Fibroblast of mammary gland (primary cell): ENCODE results near the gene MRPS22.

Source experiments
- DNase-seq: peaks from one replicate; pipeline ENCODE4 v3.0.0-alpha.2; 2010; ENCODE audit warnings: low read depth
- H3K4me3 ChIP-seq: 2 replicates; pipeline ENCODE4 v1.5.1; 2011; ENCODE audit warnings: low read depth, mild to moderate bottlenecking, low read length, moderate library complexity; ENCODE audit not compliant: control insufficient read depth
- TF ChIP-seq, protein P1 (sequence below): conservative IDR thresholded peaks from 2 replicates; pipeline ENCODE4 v1.5.1; 2011; ENCODE audit warnings: low read depth, low read length, inconsistent platforms; ENCODE audit not compliant: control insufficient read depth, insufficient read depth

MRPS22 gene

DNA sequence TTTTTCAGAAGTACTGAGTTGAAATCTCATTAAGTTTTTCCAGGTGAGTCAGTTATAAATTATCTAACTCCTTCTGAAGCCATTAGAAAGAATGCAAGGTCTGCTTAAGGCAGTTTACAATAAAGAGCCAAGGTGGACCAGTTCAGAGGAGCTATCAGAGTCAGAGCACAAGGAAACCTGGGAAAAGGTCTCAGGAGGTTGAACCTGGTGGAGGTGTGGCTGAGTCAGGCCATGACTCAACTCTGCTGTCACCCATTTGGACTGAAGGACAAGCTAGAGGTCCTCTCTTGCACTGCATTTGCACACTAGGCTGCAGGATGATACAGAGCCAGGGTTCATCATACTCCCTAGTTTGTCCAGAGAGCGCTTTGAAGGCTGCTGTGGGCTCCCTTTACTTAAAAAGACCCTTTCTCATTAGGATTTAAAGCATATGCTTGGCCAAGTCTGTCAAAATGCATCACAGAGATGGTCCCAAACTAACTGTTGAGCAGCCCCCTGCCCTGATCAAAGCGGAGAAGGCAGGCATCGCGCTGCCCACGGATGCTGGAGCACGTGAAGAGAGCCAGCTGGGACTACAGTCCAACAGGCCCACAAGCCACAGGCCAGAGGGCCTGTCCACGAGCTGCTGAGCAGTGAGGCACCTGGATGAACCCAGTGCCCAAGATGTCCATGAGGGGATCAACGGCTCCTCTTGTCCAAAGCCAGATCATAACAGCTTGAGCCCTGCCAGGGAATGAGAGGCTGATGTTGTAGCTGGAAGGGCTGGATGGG, 26.0 kb upstream of the MRPS22 start:
- TF ChIP-seq, protein P1, sequence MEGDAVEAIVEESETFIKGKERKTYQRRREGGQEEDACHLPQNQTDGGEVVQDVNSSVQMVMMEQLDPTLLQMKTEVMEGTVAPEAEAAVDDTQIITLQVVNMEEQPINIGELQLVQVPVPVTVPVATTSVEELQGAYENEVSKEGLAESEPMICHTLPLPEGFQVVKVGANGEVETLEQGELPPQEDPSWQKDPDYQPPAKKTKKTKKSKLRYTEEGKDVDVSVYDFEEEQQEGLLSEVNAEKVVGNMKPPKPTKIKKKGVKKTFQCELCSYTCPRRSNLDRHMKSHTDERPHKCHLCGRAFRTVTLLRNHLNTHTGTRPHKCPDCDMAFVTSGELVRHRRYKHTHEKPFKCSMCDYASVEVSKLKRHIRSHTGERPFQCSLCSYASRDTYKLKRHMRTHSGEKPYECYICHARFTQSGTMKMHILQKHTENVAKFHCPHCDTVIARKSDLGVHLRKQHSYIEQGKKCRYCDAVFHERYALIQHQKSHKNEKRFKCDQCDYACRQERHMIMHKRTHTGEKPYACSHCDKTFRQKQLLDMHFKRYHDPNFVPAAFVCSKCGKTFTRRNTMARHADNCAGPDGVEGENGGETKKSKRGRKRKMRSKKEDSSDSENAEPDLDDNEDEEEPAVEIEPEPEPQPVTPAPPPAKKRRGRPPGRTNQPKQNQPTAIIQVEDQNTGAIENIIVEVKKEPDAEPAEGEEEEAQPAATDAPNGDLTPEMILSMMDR = no peak
- DNase-seq = peak; percentile 14
- no peak overlapping the region for H3K4me3 ChIP-seq

- DNase-seq = peak; percentile 19
- TF ChIP-seq, protein P1 = no peak
- no peak overlapping the region for H3K4me3 ChIP-seq
These were observed 25.4 kb upstream of the MRPS22 start for GRCh38 chr3:139318431-139318816.

DNA sequence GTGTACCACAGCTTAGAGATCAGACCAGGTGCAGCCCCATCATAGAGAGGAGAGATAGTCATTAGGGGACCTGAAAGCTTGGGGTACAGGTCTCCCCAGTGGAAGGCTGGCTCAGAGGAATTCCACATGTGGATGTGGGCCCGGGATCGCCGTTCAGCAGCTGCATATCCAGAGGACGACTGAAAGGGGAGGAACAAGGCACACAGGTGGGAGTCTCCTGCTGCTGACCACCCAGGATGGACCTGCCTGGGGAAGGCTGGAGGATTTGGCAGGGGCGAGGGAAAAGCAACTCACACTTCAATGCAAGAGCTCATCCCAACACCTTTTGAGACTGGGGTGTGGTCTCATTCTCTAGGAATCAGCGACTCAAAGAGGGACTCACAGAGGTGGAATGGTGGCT, 25.0 kb upstream of the MRPS22 start:
- TF ChIP-seq, protein P1 = no peak

DNA sequence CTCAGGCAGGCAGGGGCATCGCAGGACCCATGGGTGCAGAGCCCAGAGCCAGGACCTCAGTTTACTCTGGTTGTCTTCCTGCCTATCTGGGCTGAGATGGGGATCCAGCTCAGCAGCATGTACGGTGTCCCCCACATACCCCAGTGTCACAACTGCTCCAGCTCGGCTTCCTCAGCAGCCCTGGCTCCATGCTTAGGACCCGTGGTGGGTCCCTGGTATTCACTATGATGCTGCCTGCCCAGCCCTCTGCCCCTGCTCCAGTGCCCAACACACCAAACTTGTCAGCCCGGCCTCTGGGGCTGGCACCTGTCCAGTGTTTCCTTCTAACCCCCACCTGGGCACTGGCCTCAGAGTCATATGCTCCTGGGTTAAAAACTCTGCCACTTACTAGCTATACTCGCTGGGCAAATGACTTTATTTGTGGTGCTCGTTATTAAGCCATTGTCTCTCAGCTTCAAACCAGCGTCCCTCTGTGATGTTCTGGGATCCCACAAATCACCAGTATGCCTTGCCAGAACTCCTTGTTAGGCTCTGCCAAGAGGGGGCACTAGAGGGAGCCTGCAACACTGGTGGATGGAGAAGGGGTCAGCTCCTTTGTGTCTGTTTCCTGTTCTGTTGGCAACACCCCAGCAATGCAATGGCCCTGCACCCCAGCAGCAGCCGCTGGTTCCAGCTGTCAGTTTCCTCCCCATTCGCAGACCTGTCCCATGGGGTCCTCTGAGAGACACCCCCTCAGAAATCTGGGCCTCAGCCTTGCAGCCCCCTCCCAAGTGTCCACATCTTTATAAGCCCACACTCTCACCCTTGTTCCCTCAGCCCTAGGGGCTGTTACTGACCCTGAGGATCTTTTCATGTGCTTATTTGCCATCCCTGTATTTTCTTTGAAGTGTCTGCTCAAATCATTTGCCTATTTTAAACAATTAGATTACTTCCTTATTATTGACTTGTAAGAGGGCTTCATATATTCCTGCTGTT, 24.1 kb upstream of the MRPS22 start:
- peak; percentile 23 for DNase-seq
- TF ChIP-seq, protein P1 = peak; percentile 43
- no peak overlapping the region for H3K4me3 ChIP-seq

More for the DNA sequence above, 25.0 kb upstream of the MRPS22 start:
- no peak overlapping the region for H3K4me3 ChIP-seq
- no peak for DNase-seq

DNA sequence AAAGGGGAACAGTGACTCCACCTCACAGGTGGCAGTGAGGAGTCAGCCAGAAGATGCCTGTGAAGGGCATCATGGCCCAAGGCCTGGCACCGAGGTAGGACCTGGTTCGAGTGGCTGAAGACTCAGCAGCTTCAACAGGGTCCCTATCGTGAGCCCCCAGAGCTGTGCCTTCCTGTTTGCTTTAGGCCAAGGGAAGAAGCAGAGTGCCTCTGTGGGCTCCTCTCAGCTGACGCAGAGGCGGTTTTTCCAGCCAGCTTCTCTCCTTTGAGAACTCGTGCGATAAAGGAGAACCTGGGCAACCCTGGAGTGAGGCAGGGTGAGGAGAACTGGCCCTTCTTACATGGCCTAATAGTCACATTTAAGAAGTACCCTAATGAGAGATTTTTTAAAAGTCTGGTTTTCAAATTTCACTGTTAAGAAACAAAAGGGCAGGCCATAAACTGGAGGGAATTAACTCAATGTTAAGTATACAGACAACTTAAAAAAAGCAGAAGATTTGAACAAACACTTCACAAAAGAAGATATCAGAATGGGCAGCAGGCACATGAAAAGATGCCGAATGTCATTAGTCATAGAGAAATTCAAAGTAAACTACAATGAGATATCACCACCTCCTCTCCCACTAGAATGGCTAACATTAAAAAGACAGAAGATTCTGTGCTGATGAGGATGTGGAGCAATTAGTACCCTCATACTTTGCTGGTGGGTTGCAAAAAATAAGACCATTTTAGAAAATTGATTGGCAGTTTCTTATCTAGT, 23.1 kb upstream of the MRPS22 start:
- H3K4me3 ChIP-seq = no peak overlapping the region
- TF ChIP-seq, protein P1 = no peak
- DNase-seq = no peak

GRCh38 chr3:139322346-139322745, 21.5 kb upstream of the MRPS22 start:
- TF ChIP-seq, protein P1 = no peak
- H3K4me3 ChIP-seq = no peak overlapping the region
- no peak for DNase-seq
